ENCODE measurements around the gene FBXL7. TPM values are rescaled to one million over a fixed set of nuclear protein-coding genes. Genes with fewer than 3 reads are reported as not detected.

FBXL7 gene
- total RNA-seq, 1 experiment from 2014 or later = not detected

DNA sequence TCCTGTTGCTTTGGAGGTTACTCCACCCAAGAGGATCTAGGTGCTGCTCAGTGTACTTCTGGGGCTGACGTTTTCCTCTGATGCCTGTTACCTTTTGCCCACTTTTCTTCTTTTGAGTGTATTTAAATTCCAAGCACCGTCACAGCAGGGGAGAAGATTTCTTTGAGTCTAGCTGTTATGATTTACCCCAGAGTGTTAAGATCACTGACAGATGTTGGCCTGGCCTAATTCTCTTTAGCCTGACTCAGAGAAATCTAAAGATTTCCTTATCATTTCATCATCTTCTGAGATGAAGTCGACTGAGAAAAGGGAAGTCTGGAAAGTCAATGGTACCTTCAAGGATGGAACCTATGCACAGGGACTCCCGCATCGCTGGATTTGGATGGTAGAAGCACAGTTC lies 191.5 kb downstream of the FBXL7 start:
- no TSS peak for BruUV-seq (replicated peaks)
- POLR2A ChIA-PET = no interaction called here
- H3K27ac Mint-ChIP-seq (ENCODE audit: low read depth, unreplicated experiment) = no peak overlapping the region
- no peak overlapping the region for H3K4me3 Mint-ChIP-seq (ENCODE audit: unreplicated experiment)
- no peaks in the 10 kb centered on the region for H3K36me3 Mint-ChIP-seq (ENCODE audit: insufficient read depth, unreplicated experiment)
- H3K4me1 Mint-ChIP-seq (ENCODE audit: insufficient read depth, unreplicated experiment) = no peaks in the 10 kb centered on the region
- TF ChIP-seq CTCF (IDR thresholded peaks at IDR 0.05; ENCODE audit: unreplicated experiment) = no peak
- CTCF ChIA-PET = no interaction called here
- no peaks in the 10 kb centered on the region for H3K9me3 Mint-ChIP-seq (ENCODE audit: unreplicated experiment)
- intact Hi-C loops (cut with micrococcal nuclease) = no loop called here
- DNase-seq (ENCODE audit: unreplicated experiment) = no peak
- no peaks in the 10 kb centered on the region for H3K27me3 Mint-ChIP-seq (ENCODE audit: insufficient read depth, unreplicated experiment)

- H3K4me3 Mint-ChIP-seq (ENCODE audit: unreplicated experiment) = no peak overlapping the region
- no TSS peak for BruUV-seq (replicated peaks)
- POLR2A ChIA-PET = no interaction called here
- H3K9me3 Mint-ChIP-seq (ENCODE audit: unreplicated experiment) = no peaks in the 10 kb centered on the region
- intact Hi-C loops (cut with micrococcal nuclease) = no loop called here
- TF ChIP-seq CTCF (IDR thresholded peaks at IDR 0.05; ENCODE audit: unreplicated experiment) = no peak
- no peaks in the 10 kb centered on the region for H3K27me3 Mint-ChIP-seq (ENCODE audit: insufficient read depth, unreplicated experiment)
- no peaks in the 10 kb centered on the region for H3K36me3 Mint-ChIP-seq (ENCODE audit: insufficient read depth, unreplicated experiment)
- CTCF ChIA-PET = no interaction called here
- no peak overlapping the region for H3K27ac Mint-ChIP-seq (ENCODE audit: low read depth, unreplicated experiment)
- H3K4me1 Mint-ChIP-seq (ENCODE audit: insufficient read depth, unreplicated experiment) = no peaks in the 10 kb centered on the region
- no peak for DNase-seq (ENCODE audit: unreplicated experiment)
Observed at GRCh38 chr5:15692706-15693381, 192.9 kb downstream of the FBXL7 start.

DNA sequence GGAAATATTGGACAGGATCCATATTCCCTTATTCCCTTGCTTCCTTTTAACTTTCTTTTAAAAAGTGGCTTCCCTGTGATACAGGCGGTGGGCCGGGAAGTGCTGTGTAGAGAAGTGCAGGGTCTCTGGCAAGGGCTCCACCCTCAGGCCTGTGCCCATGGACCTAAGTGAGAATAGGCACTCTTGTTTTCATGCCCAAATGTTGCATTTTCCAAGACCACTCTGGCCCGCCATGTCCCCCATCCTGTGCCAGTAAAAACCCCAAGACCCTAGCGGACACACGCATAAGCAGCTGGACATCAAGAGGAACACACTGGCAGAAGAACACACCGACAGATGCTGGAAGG lies 193.4 kb downstream of the FBXL7 start:
- intact Hi-C loops (cut with micrococcal nuclease) = no loop called here
- Mint-ChIP-seq H3K4me3 (ENCODE audit: unreplicated experiment) (no peak overlapping the region), H3K27me3 (ENCODE audit: insufficient read depth, unreplicated experiment) (no peaks in the 10 kb centered on the region), H3K27ac (ENCODE audit: low read depth, unreplicated experiment) (no peak overlapping the region), H3K4me1 (ENCODE audit: insufficient read depth, unreplicated experiment) (no peaks in the 10 kb centered on the region), H3K36me3 (ENCODE audit: insufficient read depth, unreplicated experiment) (no peaks in the 10 kb centered on the region), H3K9me3 (ENCODE audit: unreplicated experiment) (no peaks in the 10 kb centered on the region)
- DNase-seq (ENCODE audit: unreplicated experiment) = no peak
- no TSS peak for BruUV-seq (replicated peaks)
- TF ChIP-seq CTCF (IDR thresholded peaks at IDR 0.05; ENCODE audit: unreplicated experiment) = no peak
- POLR2A ChIA-PET = no interaction called here
- CTCF ChIA-PET = no interaction called here

- H3K4me3 Mint-ChIP-seq (ENCODE audit: unreplicated experiment) = no peak overlapping the region
- no peaks in the 10 kb centered on the region for H3K9me3 Mint-ChIP-seq (ENCODE audit: unreplicated experiment)
- no peak for TF ChIP-seq CTCF (IDR thresholded peaks at IDR 0.05; ENCODE audit: unreplicated experiment)
- H3K27me3 Mint-ChIP-seq (ENCODE audit: insufficient read depth, unreplicated experiment) = no peaks in the 10 kb centered on the region
- H3K27ac Mint-ChIP-seq (ENCODE audit: low read depth, unreplicated experiment) = no peak overlapping the region
- no peaks in the 10 kb centered on the region for H3K4me1 Mint-ChIP-seq (ENCODE audit: insufficient read depth, unreplicated experiment)
- H3K36me3 Mint-ChIP-seq (ENCODE audit: insufficient read depth, unreplicated experiment) = no peaks in the 10 kb centered on the region
- CTCF ChIA-PET = no interaction called here
- no peak for DNase-seq (ENCODE audit: unreplicated experiment)
- POLR2A ChIA-PET = no interaction called here
- intact Hi-C loops (cut with micrococcal nuclease) = no loop called here
- no TSS peak for BruUV-seq (replicated peaks)
Observed at GRCh38 chr5:15693933-15694332, 194.0 kb downstream of the FBXL7 start.
